BJ (cell line): Measurements from ENCODE around the gene FAM171A1. TPM values are rescaled to one million over a fixed set of nuclear protein-coding genes. Genes with fewer than 3 reads are reported as not detected.
A peak's percentile ranks its signal among the peaks of the same experiment; 100 is the strongest.

Experiments used
- CTCF ChIA-PET: fragments of 350-600 bp; formaldehyde crosslinking; extraction: SDS; loops from one replicate; lab custom pipeline; 2021; ENCODE audit warnings: antibody characterized with exemption, inconsistent platforms; lab: Yijun Ruan, JAX
- POLR2A ChIA-PET: fragments of 300-600 bp; sonication (Branson Sonifier 250); formaldehyde crosslinking; extraction: SDS; loops from one replicate; lab custom pipeline; 2021; ENCODE audit warnings: antibody characterized with exemption; lab: Charles Lee
- DNase-seq: peaks from one replicate; pipeline ENCODE4 v3.0.0-alpha.2; 2011; ENCODE audit warnings: low read depth
- H3K27me3 ChIP-seq: 2 replicates; pipeline ENCODE4 v1.6.0; 2011; ENCODE audit warnings: low read length; ENCODE audit not compliant: control insufficient read depth, insufficient read depth
- H3K36me3 ChIP-seq: 2 replicates; pipeline ENCODE4 v1.5.1; 2011; ENCODE audit warnings: low read length; ENCODE audit not compliant: control insufficient read depth, insufficient read depth
- H3K4me3 ChIP-seq: 2 replicates; pipeline ENCODE4 v1.5.1; 2011; ENCODE audit warnings: low read depth, mild to moderate bottlenecking, control low read depth, low read length
- CTCF ChIP-seq: IDR thresholded peaks from 2 replicates; pipeline ENCODE4 v1.5.1; 2011; ENCODE audit warnings: low read depth, mild to moderate bottlenecking, control low read depth, inconsistent platforms, low read length, moderate library complexity; ENCODE audit not compliant: insufficient read depth
- polyA plus RNA-seq: library from polyadenylated mRNA; depleted of rRNA; stranded (reverse); fragments of >200 nt; gene quantifications from 2 replicates; pipeline ENCODE4 v1.2.3, GENCODE V29; 2011

FAM171A1 gene
- polyA plus RNA-seq, 1 experiment, result 18.4 TPM

GRCh38 chr10:15374156-15374555 is 3.1 kb upstream of the FAM171A1 start:
- no peak for TF ChIP-seq CTCF
- ChIA-PET POLR2A (no interaction called here), CTCF (no interaction called here)
- H3K4me3 ChIP-seq, result no peak overlapping the region
- no peaks in the 10 kb centered on the region for H3K36me3 ChIP-seq
- no peaks in the 10 kb centered on the region for H3K27me3 ChIP-seq
- DNase-seq, result no peak

DNA sequence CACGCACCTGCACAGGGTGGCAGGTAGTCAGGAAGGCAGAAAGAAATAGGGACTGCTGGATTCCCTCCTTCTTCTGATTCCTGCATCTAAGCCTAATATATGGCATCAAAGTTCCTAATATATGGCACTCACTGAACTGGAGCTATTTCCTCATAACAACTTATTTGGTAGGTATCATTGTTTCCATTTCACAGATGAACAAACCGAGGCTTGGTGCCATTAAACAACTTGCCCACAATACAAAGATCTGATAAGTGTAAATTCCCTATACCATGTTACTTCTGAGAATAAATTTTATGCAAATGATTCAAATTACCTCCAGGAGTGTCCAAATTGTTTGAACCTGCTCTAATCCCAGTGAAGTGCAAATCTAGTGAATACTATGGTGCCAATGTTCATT is 2.1 kb upstream of the FAM171A1 start:
- no peak for DNase-seq
- no peak overlapping the region for H3K4me3 ChIP-seq
- H3K27me3 ChIP-seq, result no peaks in the 10 kb centered on the region
- no peaks in the 10 kb centered on the region for H3K36me3 ChIP-seq
- ChIA-PET CTCF (no interaction called here), POLR2A (no interaction called here)
- TF ChIP-seq CTCF, result no peak

GRCh38 chr10:15370212-15370855 is 755 bp downstream of the FAM171A1 start:
- TF ChIP-seq CTCF, result no peak
- DNase-seq, result no peak
- no peaks in the 10 kb centered on the region for H3K36me3 ChIP-seq
- peak overlapping the region; percentile 67 for H3K4me3 ChIP-seq
- H3K27me3 ChIP-seq, result no peaks in the 10 kb centered on the region
- ChIA-PET CTCF (interaction anchor here (0.6 to 2.3 kb wide), 6 partner anchors 9 to 203 kb away, joined by 3 to 11 read pairs (median 4); no protein-coding TSS in a partner anchor), POLR2A (no interaction called here)

DNA sequence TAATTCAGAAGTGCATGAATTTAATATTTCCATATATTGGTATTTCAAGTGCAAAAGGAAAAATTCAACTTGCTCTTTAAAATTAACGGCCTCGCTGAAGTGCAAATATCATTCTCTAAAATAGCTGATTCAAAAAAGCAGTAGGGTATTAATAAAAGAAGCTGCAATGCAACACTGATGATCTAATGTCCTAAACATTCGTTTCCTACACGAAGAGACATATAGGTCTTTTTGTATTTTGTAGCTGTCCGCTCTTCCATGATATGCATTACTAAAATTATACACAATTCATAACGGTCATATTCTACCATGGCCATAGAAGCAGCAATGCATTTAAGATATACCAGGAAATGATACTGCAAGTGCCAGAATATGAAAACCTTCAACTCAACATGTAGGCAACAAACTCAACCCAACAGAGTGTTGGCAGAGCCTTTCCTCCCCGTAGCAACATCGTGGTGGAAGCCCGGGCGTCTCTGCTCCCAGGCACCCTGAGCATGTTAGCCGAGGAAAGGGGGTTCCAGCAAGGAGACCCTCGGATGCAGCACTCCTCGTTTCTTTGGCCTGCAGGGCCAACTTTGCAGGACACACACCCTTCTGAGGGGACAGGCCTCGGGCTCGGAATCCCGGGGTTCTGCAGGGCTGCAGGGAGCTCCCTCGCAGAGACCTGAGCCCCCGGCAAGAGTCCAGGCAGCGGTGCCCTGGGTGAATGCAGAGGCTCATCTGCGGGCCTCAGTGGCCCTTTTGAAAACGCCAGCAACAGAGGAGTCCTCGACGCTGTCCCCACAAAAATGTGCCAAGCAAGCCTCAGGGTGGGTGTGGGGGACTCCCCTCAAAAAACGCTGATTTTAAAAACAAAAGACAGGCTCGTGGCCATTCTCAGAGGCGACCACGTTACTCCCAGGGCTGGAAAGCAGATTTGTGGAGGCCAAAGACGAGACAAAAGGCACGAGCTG is 1.6 kb downstream of the FAM171A1 start:
- Histone ChIP-seq H3K27me3 (no peaks in the 10 kb centered on the region), H3K36me3 (no peaks in the 10 kb centered on the region), H3K4me3 (peak overlapping the region; percentile 67)
- no peak for DNase-seq
- POLR2A ChIA-PET, result no interaction called here
- CTCF ChIA-PET, result interaction anchor here (1.0 to 2.3 kb wide), 4 partner anchors 8 to 159 kb away, joined by 3 to 11 read pairs (median 4); no protein-coding TSS in a partner anchor
- TF ChIP-seq CTCF, result no peak
